H1 (cell line): Measurements from ENCODE around the gene ATP4A. TPM values are rescaled to one million over a fixed set of nuclear protein-coding genes. Genes with fewer than 3 reads are reported as not detected.

Experiments
- CTCF ChIA-PET: fragments of 300-600 bp; sonication (Branson Sonifier 250); formaldehyde crosslinking; loops from one replicate; lab custom pipeline; 2021; ENCODE audit not compliant: partially characterized antibody; lab: Charles Lee
- POLR2A ChIA-PET: fragments of 300-600 bp; sonication (Branson Sonifier 250); formaldehyde crosslinking; loops from one replicate; lab custom pipeline; 2021; ENCODE audit warnings: inconsistent platforms; ENCODE audit not compliant: partially characterized antibody; lab: Charles Lee
- DNase-seq, 2 experiments: peaks; one replicate each; pipeline versions ENCODE4 v3.0.0 to v3.0.0-alpha.2; 2010 to 2022; ENCODE audit warnings: low spot score in 2 of 2, low read depth in 1 of 2, mixed read lengths in 1 of 2
- FAIRE-seq: peaks from 2 replicates; lab custom pipeline; 2011; peaks lifted over from hg19 to GRCh38; lab: Jason Lieb, UNC
- H2AFZ ChIP-seq: 2 replicates; pipeline ENCODE4 v1.8.1; 2012; ENCODE audit warnings: low read length, inconsistent platforms
- H2AK5ac ChIP-seq: 2 replicates; pipeline ENCODE4 v1.6.1; 2013; ENCODE audit warnings: low read depth, low read length
- H2BK120ac ChIP-seq: replicated peaks from 2 replicates; pipeline ENCODE3; 2013; ENCODE audit warnings: low read depth, low read length, inconsistent platforms
- H2BK12ac ChIP-seq: 2 replicates; pipeline ENCODE4 v1.6.1; 2013; ENCODE audit warnings: low read depth, low read length
- H2BK15ac ChIP-seq: 2 replicates; pipeline ENCODE4 v1.6.1; 2013; ENCODE audit warnings: low read length
- H2BK20ac ChIP-seq: 2 replicates; pipeline ENCODE4 v1.6.1; 2013; ENCODE audit warnings: low read length
- H2BK5ac ChIP-seq: 2 replicates; pipeline ENCODE4 v1.6.1; 2013; ENCODE audit warnings: low read depth, low read length
- H3K14ac ChIP-seq: 2 replicates; pipeline ENCODE4 v1.6.1; 2013; ENCODE audit warnings: inconsistent platforms; ENCODE audit not compliant: insufficient read length
- H3K18ac ChIP-seq: 2 replicates; pipeline ENCODE4 v1.6.1; 2013; ENCODE audit warnings: low read length; ENCODE audit errors: extremely low read depth
- H3K23ac ChIP-seq: 2 replicates; pipeline ENCODE4 v1.6.1; 2013; ENCODE audit warnings: inconsistent platforms; ENCODE audit not compliant: insufficient read length
- H3K23me2 ChIP-seq: 2 replicates; pipeline ENCODE4 v1.6.1; 2013; ENCODE audit warnings: low read depth, low read length
- H3K27ac ChIP-seq: 2 replicates; pipeline ENCODE4 v1.6.1; 2011; ENCODE audit warnings: low read depth, low read length, inconsistent platforms
- H3K27me3 ChIP-seq, 4 experiments: replicated peaks in 1 of 4; 1 replicate in 1 of 4; 2 replicates in 3 of 4; pipeline versions ENCODE4 v1.6.1 to v1.8.1; 2011 to 2013; ENCODE audit warnings: low read length in 3 of 4, mild to moderate bottlenecking in 3 of 4, inconsistent platforms in 2 of 4, mixed read lengths in 2 of 4, moderate library complexity in 1 of 4; ENCODE audit not compliant: control insufficient read depth in 3 of 4, insufficient read depth in 3 of 4; ENCODE audit errors: extremely low read depth in 1 of 4
- H3K36me3 ChIP-seq, 4 experiments: 2 replicates each; pipeline versions ENCODE4 v1.6.1 to v1.8.1; 2011 to 2013; ENCODE audit warnings: mild to moderate bottlenecking in 4 of 4, low read length in 3 of 4, moderate library complexity in 2 of 4, control low read depth in 1 of 4, inconsistent platforms in 1 of 4; ENCODE audit not compliant: insufficient read depth in 4 of 4, control insufficient read depth in 2 of 4
- H3K4ac ChIP-seq: replicated peaks from 2 replicates; pipeline ENCODE3; 2013; ENCODE audit warnings: low read length, low read depth, mixed read lengths, inconsistent platforms; ENCODE audit not compliant: insufficient read length
- H3K4me1 ChIP-seq, 4 experiments: replicated peaks in 1 of 4; 1 replicate in 1 of 4; 2 replicates in 3 of 4; pipeline versions ENCODE4 v1.6.1 to v1.8.1; 2011 to 2013; ENCODE audit warnings: low read length in 3 of 4, inconsistent platforms in 2 of 4, mixed read lengths in 1 of 4; ENCODE audit not compliant: insufficient read depth in 4 of 4, control insufficient read depth in 3 of 4
- H3K4me2 ChIP-seq, 2 experiments: 2 replicates each; pipeline versions ENCODE4 v1.6.1 to v1.8.1; 2011 to 2013; ENCODE audit warnings: low read depth in 2 of 2, low read length in 2 of 2, control low read depth in 1 of 2, inconsistent platforms in 1 of 2, mild to moderate bottlenecking in 1 of 2; ENCODE audit not compliant: insufficient read depth in 1 of 2
- H3K4me3 ChIP-seq, 4 experiments: fragments of 200-600, 300-600 bp in 1 of 4; sonication (generic), shearing (Covaris generic), sonication (Bioruptor Twin) in 1 of 4; 2 replicates each; pipeline versions ENCODE4 v1.5.1 to v1.8.1; 2011 to 2016; ENCODE audit warnings: low read length in 4 of 4, low read depth in 3 of 4, control low read depth in 2 of 4, inconsistent platforms in 2 of 4, mild to moderate bottlenecking in 2 of 4, mixed read lengths in 1 of 4, moderate library complexity in 1 of 4; ENCODE audit not compliant: insufficient read depth in 2 of 4; ENCODE audit errors: extremely low read depth in 1 of 4
- H3K56ac ChIP-seq: replicated peaks from 2 replicates; pipeline ENCODE3; 2013; ENCODE audit warnings: low read depth, mild to moderate bottlenecking, mixed read lengths, low read length, inconsistent platforms; ENCODE audit not compliant: insufficient read length
- H3K79me1 ChIP-seq: 2 replicates; pipeline ENCODE4 v1.6.1; 2013; ENCODE audit warnings: low read depth, low read length, control low read depth
- H3K79me2 ChIP-seq, 2 experiments: 2 replicates each; pipeline versions ENCODE4 v1.6.1 to v1.8.1; 2012 to 2013; ENCODE audit warnings: low read length in 2 of 2, mild to moderate bottlenecking in 2 of 2, inconsistent platforms in 1 of 2; ENCODE audit not compliant: insufficient read depth in 2 of 2, control insufficient read depth in 1 of 2
- H3K9ac ChIP-seq, 4 experiments: replicated peaks in 1 of 4; 1 replicate in 1 of 4; 2 replicates in 3 of 4; pipeline versions ENCODE4 v1.6.1 to v1.8.1; 2011 to 2013; ENCODE audit warnings: low read depth in 3 of 4, low read length in 3 of 4, control low read depth in 2 of 4, mild to moderate bottlenecking in 2 of 4, moderate library complexity in 2 of 4, inconsistent platforms in 1 of 4; ENCODE audit errors: extremely low read depth in 1 of 4
- H3K9me3 ChIP-seq, 2 experiments: 2 replicates each; pipeline versions ENCODE4 v1.6.1 to v1.8.1; 2012 to 2013; ENCODE audit warnings: mild to moderate bottlenecking in 2 of 2, moderate library complexity in 2 of 2, control low read depth in 1 of 2, inconsistent platforms in 1 of 2, low read depth in 1 of 2, low read length in 1 of 2, mixed read lengths in 1 of 2; ENCODE audit not compliant: insufficient read depth in 2 of 2
- H4K20me1 ChIP-seq, 2 experiments: replicated peaks in 1 of 2; 2 replicates each; pipeline versions ENCODE3 to v1.8.1; 2011 to 2013; ENCODE audit warnings: inconsistent platforms in 2 of 2, low read length in 2 of 2, mild to moderate bottlenecking in 1 of 2; ENCODE audit not compliant: insufficient read depth in 2 of 2, control insufficient read depth in 1 of 2
- H4K5ac ChIP-seq: 2 replicates; pipeline ENCODE4 v1.6.1; 2013; ENCODE audit warnings: low read length, low read depth, mixed read lengths, inconsistent platforms; ENCODE audit not compliant: insufficient read length
- H4K8ac ChIP-seq: 2 replicates; pipeline ENCODE4 v1.8.0; 2013; ENCODE audit warnings: mild to moderate bottlenecking, moderate library complexity, low read length, inconsistent platforms; ENCODE audit not compliant: insufficient read depth; ENCODE audit errors: extremely low read depth
- H4K91ac ChIP-seq: replicated peaks from 2 replicates; pipeline ENCODE3; 2013; ENCODE audit warnings: low read length, mixed read lengths, inconsistent platforms; ENCODE audit not compliant: insufficient read length
- CHD1 ChIP-seq: IDR thresholded peaks from 2 replicates; pipeline ENCODE4 v1.6.1; 2012; ENCODE audit warnings: low read depth, low read length, improper control_type of control experiment
- KDM4A ChIP-seq: IDR thresholded peaks from one replicate; pipeline ENCODE4 v1.7.1; 2012; ENCODE audit warnings: low read depth, mild to moderate bottlenecking, moderate library complexity, low read length, inconsistent platforms; ENCODE audit not compliant: severe bottlenecking
- POLR2A ChIP-seq, 2 experiments: IDR thresholded peaks; 1 replicate in 1 of 2; 2 replicates in 1 of 2; pipeline ENCODE4 v1.6.1; 2011; ENCODE audit warnings: low read depth in 2 of 2, low read length in 2 of 2, mild to moderate bottlenecking in 2 of 2; ENCODE audit errors: control extremely low read depth in 1 of 2
- POLR2AphosphoS5 ChIP-seq: IDR thresholded peaks from 2 replicates; pipeline ENCODE4 v1.6.1; 2011; ENCODE audit warnings: low read depth, low read length
- TAF1 ChIP-seq: IDR thresholded peaks from 2 replicates; pipeline ENCODE4 v1.6.1; 2011; ENCODE audit warnings: mild to moderate bottlenecking, low read depth, low read length
- WGBS, 2 experiments: shearing (Covaris generic) in 1 of 2; methylation state at CpG; one replicate each; pipeline versions ENCODE4 v1.1.6 to v1.1.7; 2013 to 2015; ENCODE audit warnings: low lambda C conversion rate in 2 of 2, mixed read lengths in 2 of 2, inconsistent platforms in 1 of 2, low coverage in 1 of 2, missing lambda C conversion rate in 1 of 2; ENCODE audit not compliant: insufficient replicate concordance in 2 of 2, insufficient coverage in 1 of 2, insufficient read length in 1 of 2; ENCODE audit errors: extremely low coverage in 1 of 2, missing lambda C conversion rate in 1 of 2; 5-methylcytosine and 5-hydroxymethylcytosine counted together
- polyA plus RNA-seq, 7 experiments: library from polyadenylated mRNA; depleted of rRNA in 3 of 7; stranded (reverse) in 5 of 7; unstranded in 2 of 7; fragments of >200 nt in 5 of 7; fragments of 200-250 nt in 2 of 7; gene quantifications; 1 replicate in 5 of 7; 2 replicates in 1 of 7; 4 replicates in 1 of 7; pipeline versions ENCODE4 v1.2.1 to v1.2.3, GENCODE V29; 2011 to 2013; ENCODE audit warnings: missing spikeins in 2 of 7, mixed read lengths in 2 of 7
- total RNA-seq: library from RNA; stranded (reverse); fragmentation: NEBNext Ultra II Directional; extraction: Animal tissue kit (Norgen Biotek cat#: 25700); gene quantifications from 2 replicates; pipeline ENCODE4 v1.2.1, GENCODE V29; 2021

Gene ATP4A
- total and polyA plus RNA-seq, 2 of the 8 experiments (the other 6 are each of a cell fraction or from before 2014, with no cell fraction given): 0.50 to 1.2 TPM

DNA sequence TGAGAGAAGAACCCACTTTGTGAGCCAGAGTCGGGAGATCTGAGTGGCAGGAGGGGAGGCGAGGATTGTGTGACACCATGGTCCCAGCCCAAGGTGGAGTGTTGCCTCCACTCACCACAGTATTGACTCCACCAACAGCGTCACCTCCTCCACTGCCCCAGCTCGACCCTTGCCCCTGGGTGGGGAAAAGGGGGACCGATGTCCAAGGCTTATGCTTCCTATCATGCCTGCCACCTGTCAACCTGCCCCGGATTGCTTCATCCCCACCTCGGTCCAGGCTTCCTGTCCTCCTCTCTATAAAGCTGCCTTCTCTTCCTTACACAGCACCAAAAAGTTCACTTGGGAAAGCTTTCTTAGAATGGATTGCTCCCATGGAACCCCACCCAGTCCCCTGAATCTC lies 57.4 kb downstream of the ATP4A start:
- Histone ChIP-seq H3K4me3 (no peak overlapping the region), H3K23me2 (peaks cover 9% of the 10 kb centered on the region), H3K4me2 (no peak overlapping the region), H2BK12ac (no peak overlapping the region), H2BK20ac (no peak overlapping the region)
- POLR2A ChIA-PET: interaction anchor here (0.6 to 7.4 kb wide), 9 partner anchors 8 to 477 kb away, joined by 3 to 110 read pairs (median 8); partner anchors contain the start of gene KRTDAP
- TF ChIP-seq POLR2AphosphoS5: peak; percentile 44; the same call in 1 of the 2 replicates
- no peak for TF ChIP-seq TAF1
- TF ChIP-seq POLR2A (IDR thresholded peaks at IDR 0.05; ENCODE audit: control extremely low read depth in 1 of 2, low read depth in 2 of 2, low read length in 2 of 2): peak in 1 of 2 experiments; percentile 43; a peak in 1 of 3 replicates
- TF ChIP-seq KDM4A: no peak
- no peak for TF ChIP-seq CHD1
- TF ChIP-seq, all 59 proteins: peak for 2
- H2BK5ac ChIP-seq: no peak overlapping the region
- 92% methylated on average over 6 of the region's 7 CpGs; no CpG with 5 or more reads in 1 of the 2 experiments for WGBS, 2 experiments
- H3K18ac ChIP-seq: no peak overlapping the region
- no peak overlapping the region for H3K23ac ChIP-seq
- H3K9me3 ChIP-seq: no peaks in the 10 kb centered on the region
- no peak overlapping the region for H4K91ac ChIP-seq
- FAIRE-seq: no peak
- H3K9ac ChIP-seq: no peak overlapping the region
- H2AFZ ChIP-seq: no peak overlapping the region
- H3K4ac ChIP-seq: no peak overlapping the region
- H3K4me1 ChIP-seq: peaks cover 0 to 7% (median 7%) of the 10 kb centered on the region in 4 experiments; a peak in 6 of 7 replicates
- H2BK120ac ChIP-seq: no peak overlapping the region
- no peaks in the 10 kb centered on the region for H3K27me3 ChIP-seq
- peaks cover 2% of the 10 kb centered on the region; the same call in 1 of the 2 replicates for H3K79me1 ChIP-seq
- no peak overlapping the region for H3K27ac ChIP-seq
- H2AK5ac ChIP-seq: no peak overlapping the region
- DNase-seq: no peak
- no peak overlapping the region for H4K8ac ChIP-seq
- no peak overlapping the region for H4K5ac ChIP-seq
- H3K14ac ChIP-seq: no peak overlapping the region
- peaks cover 0 to 11% of the 10 kb centered on the region in 2 experiments for H4K20me1 ChIP-seq
- no peak overlapping the region for H2BK15ac ChIP-seq
- H3K36me3 ChIP-seq: peaks cover 17 to 54% (median 37%) of the 10 kb centered on the region in 4 experiments
- peaks cover 0 to 34% of the 10 kb centered on the region in 2 experiments; a peak in 2 of 4 replicates for H3K79me2 ChIP-seq
- CTCF ChIA-PET: interaction anchor here (0.6 to 4.7 kb wide), 10 partner anchors 8 to 237 kb away, joined by 3 to 32 read pairs (median 4); no protein-coding TSS in a partner anchor
- H3K56ac ChIP-seq: no peak overlapping the region
